HG03460 (cell line): ENCODE results near the gene SCGB1D4.
"Not testable (repeated sequence)": the region's sequence is repeated elsewhere in the genome, so short reads cannot be mapped to it uniquely, and the experiment has no call there.

Experiments used
- ATAC-seq: cut with Tn5 transposase; IDR thresholded peaks from one replicate; pipeline ENCODE4 v1.9.1; 2021; ENCODE audit not compliant: unreplicated experiment

SCGB1D4 gene, protein sequence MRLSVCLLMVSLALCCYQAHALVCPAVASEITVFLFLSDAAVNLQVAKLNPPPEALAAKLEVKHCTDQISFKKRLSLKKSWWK

GRCh38 chr11:62298975-62299374 lies at the start of gene SCGB1D4:
SCGB1D4 (minus strand) TSS chr11:62299075; CDS start chr11:62299010, 65 bp downstream.
- ATAC-seq: no peak

DNA sequence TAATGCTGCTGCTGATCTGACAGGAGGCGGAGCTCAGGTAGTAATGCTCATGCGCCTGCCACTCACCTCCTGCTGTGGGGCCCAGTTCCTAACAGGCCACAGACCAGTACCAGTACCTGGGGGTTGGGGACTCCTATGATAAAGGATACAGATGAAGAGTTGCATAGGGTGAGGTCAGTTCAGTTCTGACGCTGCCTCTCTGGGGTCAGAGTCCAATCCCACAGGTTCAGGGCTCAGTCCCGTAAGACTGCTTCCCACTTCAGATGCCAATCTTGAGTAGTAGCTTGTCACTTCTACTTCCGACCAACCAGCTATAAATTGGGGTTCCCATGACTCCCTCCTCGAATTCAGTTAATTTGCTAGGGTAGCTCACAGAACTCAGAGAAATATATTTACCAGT lies 47.0 kb upstream of the SCGB1D4 start:
- no peak for ATAC-seq

DNA sequence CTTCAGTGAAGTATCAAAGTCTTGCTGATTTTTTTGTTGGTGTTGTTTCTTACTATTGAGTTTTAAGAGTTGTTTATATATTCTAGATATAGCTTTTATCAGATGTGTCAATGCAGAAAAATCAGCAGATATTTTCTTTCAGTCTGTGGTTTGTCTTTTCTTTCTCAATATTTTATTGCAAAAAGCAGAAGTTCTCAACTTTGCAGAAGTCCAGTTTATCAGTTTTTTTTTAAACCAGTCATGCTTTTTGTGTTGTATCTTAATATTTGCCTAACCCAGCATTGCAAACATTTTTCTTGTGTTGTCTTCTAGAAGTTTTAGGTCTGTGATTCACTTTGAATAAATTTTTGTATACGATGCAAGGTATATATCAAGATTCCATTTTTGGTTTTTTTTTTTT lies 45.3 kb upstream of the SCGB1D4 start:
- ATAC-seq: no peak

GRCh38 chr11:62343646-62344190 lies 44.8 kb upstream of the SCGB1D4 start:
- not testable (repeated sequence) for ATAC-seq

- ATAC-seq: no peak
Measured at GRCh38 chr11:62341588-62341987, 42.7 kb upstream of the SCGB1D4 start.

DNA sequence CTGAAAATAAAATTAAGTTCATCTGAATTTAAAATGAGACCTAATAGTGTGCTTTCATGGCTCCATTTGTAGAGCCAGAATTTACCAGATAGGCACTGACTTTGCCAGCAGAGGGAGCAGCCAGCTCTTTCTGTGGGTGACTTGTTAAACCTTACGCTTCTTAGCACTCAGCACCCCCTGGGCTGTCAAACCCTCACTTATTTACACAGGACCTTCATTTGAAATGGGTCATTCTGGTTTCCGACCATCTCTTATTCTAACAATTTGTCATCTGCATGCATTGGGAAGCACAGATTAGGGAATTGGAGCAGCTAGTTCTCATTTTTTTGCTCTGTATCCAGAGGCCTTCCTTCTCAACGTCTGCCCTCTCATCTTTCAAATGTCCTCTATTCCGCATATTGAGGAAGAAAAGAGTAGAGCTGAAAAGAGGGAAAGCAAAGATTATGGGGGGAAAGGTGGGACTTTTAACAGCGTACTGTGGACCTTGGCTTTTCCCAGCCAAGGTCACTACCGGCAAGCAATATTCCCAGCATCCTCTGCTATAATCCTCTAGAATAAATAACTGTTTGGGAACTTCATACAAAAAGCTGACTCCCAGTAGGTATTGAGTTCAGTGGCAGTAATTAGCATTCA lies 41.5 kb upstream of the SCGB1D4 start:
- no peak for ATAC-seq

- ATAC-seq: no peak
Measured at GRCh38 chr11:62338218-62338617, 39.3 kb upstream of the SCGB1D4 start.

- ATAC-seq: no peak
Measured at GRCh38 chr11:62337303-62338181, 38.7 kb upstream of the SCGB1D4 start, which contains the start of gene ASRGL1. ASRGL1 (plus strand) TSS chr11:62337448; CDS start chr11:62337978, 530 bp downstream.

DNA sequence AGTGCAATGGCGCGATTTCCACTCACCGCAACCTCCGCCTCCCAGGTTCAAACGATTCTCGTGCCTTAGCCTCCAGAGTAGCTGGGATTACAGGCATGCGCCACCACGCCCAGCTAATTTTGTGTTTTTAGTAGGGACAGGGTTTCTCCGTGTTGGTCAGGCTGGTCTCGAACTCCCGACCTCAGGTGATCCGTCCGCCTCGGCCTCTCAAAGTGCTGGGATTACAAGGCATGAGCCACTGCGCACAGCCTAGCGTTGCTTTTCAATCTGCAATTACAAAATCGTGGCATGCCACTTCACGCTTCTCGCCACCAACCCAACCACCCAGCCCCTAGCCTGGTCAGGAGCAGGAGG lies 38.1 kb upstream of the SCGB1D4 start:
- ATAC-seq: not testable (repeated sequence)

DNA sequence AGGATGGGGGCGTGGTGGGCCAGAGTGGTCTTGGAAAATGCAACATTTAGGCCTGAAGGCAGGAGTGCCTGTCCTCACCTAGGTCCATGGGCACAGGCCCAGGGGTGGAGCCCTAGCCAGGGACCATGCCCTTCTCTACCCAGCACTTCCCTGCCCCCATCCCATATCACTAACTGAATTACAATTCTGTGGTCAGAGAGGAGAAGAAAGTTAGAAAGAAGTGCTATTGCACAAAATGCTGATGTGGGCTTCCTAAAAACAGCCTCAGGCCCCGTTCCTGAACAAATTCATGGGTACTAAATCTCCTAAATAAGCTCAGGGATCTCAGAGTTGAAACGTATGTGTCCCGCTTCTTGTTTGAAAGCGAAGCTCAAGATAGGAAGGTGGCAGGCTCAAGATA lies 34.9 kb upstream of the SCGB1D4 start:
- ATAC-seq: no peak

DNA sequence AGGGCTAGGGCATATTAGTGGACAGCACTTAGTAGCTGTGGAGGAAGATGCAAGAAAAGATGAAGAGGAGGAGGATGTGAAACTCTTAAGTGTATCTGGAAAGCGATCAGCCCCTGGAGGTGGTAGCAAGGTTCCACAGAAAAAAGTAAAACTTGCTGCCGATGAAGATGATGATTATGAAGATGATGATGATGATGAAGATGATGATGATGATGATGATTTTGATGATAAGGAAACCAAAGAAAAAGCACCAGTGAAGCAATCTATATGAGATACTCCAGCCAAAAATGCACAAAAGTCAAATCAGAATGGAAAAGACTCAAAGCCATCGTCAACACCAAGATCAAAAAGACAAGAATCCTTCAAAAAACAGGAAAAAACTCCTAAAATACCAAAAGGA lies 32.4 kb upstream of the SCGB1D4 start:
- ATAC-seq: not testable (repeated sequence)

DNA sequence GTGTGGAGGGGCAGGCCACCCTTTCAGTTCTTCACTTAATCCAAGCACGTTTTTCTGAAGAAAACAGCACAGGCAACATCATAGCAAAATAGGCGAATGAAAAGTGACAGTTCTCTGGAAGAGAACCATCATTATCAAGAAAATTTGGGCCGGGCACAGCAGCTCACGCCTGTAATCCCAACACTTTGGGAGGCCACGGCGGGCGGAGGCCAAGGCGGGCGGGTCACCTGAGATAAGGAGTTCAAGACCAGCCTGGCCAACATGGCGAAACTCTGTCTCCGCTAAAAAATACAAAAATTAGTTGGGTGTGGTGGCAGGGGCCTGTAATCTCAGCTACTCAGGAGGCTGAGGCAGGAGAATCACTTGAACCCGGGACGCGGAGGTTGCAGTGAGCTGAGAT lies 28.7 kb upstream of the SCGB1D4 start:
- not testable (repeated sequence) for ATAC-seq

GRCh38 chr11:62326719-62327118 lies 27.8 kb upstream of the SCGB1D4 start:
- not testable (repeated sequence) for ATAC-seq

DNA sequence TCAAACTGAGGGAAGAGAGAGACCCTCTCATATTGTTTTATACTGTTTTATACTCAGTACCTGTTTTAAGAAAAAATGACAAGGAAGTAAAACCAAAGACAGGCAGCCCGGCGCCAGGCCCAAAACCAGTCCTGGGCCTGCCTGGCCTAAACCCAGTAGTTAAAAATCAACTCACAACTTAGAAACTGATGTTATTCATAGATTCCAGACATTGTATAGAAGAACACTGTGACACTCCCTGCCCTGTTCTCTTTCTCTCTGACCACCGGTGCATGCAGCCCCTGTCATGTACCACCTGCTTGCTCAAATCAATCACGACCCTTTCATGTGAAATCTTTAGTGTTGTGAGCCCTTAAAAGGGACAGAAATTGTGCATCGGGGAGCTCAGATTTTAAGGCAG lies 26.9 kb upstream of the SCGB1D4 start:
- not testable (repeated sequence) for ATAC-seq

- ATAC-seq: no peak
Measured at GRCh38 chr11:62324731-62325556, 26.1 kb upstream of the SCGB1D4 start.

- no peak for ATAC-seq
Measured at GRCh38 chr11:62322524-62322923, 23.6 kb upstream of the SCGB1D4 start.

GRCh38 chr11:62315431-62315830 lies 16.6 kb upstream of the SCGB1D4 start:
- no peak for ATAC-seq

DNA sequence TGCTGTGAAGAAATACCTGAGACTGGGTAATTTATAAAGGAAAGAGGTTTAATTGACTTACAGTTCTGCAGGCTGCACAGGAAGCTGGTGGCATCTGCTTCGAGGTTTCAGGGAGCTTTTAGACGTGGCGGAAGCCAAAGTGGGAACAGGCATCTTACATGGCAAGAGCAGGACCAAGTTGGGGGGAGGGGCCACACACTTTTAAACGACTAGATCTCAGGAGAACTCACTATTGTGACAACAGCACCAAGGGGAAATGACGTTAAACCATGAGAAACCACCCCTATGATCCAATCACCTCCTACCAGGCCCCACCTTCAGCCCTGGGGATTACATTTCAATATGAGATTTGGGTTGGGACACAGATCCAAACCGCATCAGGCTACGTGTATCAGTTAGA lies 11.1 kb upstream of the SCGB1D4 start:
- no peak for ATAC-seq

DNA sequence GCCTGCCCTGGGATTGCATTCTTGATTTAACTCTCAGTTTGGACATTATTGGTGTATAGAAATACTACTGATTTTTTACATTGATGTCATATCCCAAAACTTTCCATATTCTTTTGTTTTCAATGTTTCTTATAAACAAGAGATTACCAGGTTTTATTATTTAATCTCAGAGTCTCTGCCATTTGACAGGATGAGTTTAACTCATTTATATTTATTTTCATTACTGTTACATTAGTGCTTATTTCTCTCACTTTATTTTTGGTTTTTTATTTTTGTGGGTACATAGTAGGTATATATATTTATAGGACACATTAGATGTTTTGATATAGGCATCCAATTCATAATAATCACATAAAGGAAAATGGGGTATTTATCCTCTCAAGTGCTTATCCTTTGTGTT lies 9.1 kb upstream of the SCGB1D4 start:
- no peak for ATAC-seq

DNA sequence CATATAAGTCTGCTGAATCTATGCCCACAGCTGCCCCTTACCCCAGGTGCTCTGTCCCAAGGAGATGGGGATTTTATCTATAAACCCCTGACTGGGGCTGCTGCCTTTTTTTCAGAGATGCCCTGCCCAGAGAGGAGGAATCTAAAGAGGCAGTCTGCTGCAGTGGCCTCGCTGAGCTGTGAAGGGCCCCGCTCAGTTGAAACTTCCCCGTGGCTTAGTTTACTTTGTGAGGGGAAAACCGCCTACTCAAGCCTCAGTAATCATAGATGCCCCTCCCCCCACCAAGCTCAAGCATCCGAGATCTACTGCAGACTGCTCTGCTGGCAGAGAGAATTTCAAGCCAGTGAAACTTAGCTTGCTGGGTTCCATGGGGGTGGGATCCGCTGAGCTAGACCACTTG lies 7.4 kb upstream of the SCGB1D4 start:
- ATAC-seq: no peak

DNA sequence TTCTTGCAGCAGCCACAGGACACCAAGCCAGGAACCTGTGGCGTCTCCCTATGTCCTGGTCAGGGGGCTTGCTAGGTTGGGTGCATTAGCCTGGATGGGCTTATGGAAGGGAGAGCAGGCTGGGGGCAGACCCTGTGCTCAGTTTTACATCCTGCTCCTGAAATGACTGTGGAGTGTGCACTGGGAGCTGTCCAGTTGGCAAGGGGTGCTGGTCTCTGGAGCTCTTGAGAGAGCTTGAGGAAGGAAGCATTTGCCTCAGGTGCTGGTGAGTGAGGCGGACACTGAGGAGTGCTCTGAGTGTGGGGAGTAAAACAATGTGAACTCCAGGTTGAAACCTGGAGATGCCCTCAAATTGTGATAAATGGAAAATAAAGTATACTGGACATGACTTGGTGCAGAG lies 3.4 kb downstream of the SCGB1D4 start:
- no peak for ATAC-seq
